Measurements from ENCODE around the gene CNGA2.

DNA sequence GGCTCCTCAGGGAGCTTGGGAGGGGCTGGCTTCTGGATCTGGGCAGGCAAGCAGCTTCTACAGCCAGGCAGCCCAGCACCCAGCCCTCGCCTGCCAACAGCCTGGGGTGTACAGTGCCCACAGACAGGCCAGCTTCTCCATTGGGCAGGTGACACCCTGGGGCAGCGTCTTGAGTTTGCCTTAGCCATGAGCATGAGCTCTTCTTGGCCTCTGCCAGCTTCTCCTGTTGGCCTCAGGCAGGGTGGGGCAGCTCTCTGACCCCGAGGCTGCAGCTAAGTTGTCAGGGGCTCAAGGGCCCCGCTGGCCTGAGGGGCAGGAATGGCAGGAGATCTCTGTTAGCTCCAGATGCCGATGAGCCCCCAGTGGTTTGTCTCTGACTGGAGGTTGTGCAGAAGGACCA is 7.8 kb upstream of the CNGA2 start:
- TF ChIP-seq POLR2A (IDR thresholded peaks at IDR 0.05; ENCODE audit: low read length): no peak
- TF ChIP-seq GATA1 (IDR thresholded peaks at IDR 0.05; ENCODE audit: low read depth, low read length): no peak

Measured in erythroblast (primary cell).